ENCODE measurements around the gene TRAPPC10.
A peak's percentile ranks its signal among the peaks of the same experiment; 100 is the strongest.

The TRAPPC10 gene

DNA sequence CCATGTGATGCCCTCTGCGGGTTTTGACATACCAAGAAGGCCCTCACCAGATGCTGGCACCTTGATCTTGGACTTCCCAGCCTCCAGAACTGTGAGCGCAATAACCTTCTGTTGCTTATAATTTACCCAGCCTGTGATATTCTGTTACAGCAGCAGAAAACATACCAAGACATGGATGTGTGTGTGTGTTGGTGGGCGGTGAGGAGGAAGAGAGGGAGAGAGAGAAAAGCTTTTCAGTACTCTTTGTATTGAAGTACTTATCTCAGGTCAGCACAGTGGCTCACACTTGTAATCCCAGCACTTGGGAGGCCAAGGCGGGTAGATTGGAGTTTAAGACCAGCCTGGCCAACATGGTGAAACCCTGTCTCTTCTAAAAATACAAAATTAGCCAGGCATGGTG, 23.1 kb downstream of the TRAPPC10 start:
- H3K4me3 Mint-ChIP-seq: no peak overlapping the region
- peaks cover 14% of the 10 kb centered on the region for H3K4me1 Mint-ChIP-seq
- no peaks in the 10 kb centered on the region for H3K9me3 Mint-ChIP-seq
- no peak overlapping the region for H3K27ac Mint-ChIP-seq
- no peak for ATAC-seq
- no peaks in the 10 kb centered on the region for H3K27me3 Mint-ChIP-seq
- no peak for DNase-seq

GRCh38 chr21:44038063-44038462, 26.0 kb downstream of the TRAPPC10 start:
- no peak for ATAC-seq
- Mint-ChIP-seq H3K27ac (peak overlapping the region in 1 of 2 donors; percentile 52), H3K4me3 (no peak overlapping the region), H3K4me1 (no peaks in the 10 kb centered on the region), H3K27me3 (no peaks in the 10 kb centered on the region), H3K9me3 (no peaks in the 10 kb centered on the region)
- DNase-seq: no peak

GRCh38 chr21:44039828-44040227, 27.7 kb downstream of the TRAPPC10 start:
- no peak for DNase-seq
- Mint-ChIP-seq H3K27me3 (no peaks in the 10 kb centered on the region), H3K4me1 (peaks cover 7% of the 10 kb centered on the region), H3K9me3 (no peaks in the 10 kb centered on the region), H3K27ac (no peak overlapping the region), H3K4me3 (no peak overlapping the region)
- no peak for ATAC-seq

GRCh38 chr21:44043613-44044012, 31.5 kb downstream of the TRAPPC10 start:
- ATAC-seq (no peak), DNase-seq (no peak)
- H3K9me3 Mint-ChIP-seq: no peaks in the 10 kb centered on the region
- no peak overlapping the region for H3K4me3 Mint-ChIP-seq
- no peaks in the 10 kb centered on the region for H3K27me3 Mint-ChIP-seq
- peaks cover 7% of the 10 kb centered on the region for H3K4me1 Mint-ChIP-seq
- H3K27ac Mint-ChIP-seq: peak overlapping the region in 1 of 2 donors; percentile 83

DNA sequence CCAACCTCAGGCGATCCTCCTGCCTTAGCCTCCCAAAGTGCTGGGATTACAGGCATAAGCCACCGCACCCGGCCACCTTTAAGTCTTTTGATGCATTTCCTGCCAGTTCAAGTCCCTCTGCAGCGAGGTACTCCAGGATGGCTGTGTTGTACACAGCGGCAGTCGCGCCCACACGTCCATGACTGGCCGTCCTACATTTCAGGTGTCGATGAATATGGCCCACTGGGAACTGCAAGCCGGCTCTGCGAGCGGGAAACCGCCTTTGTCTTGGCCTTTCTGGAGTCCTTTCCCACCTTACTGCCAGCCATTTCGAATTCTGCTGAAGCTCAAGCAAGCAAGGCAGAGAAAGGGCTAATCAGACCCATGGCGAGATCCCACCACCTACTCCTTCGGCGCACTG, 34.6 kb downstream of the TRAPPC10 start:
- ATAC-seq: no peak
- H3K9me3 Mint-ChIP-seq: no peaks in the 10 kb centered on the region
- peaks cover 19% of the 10 kb centered on the region for H3K4me1 Mint-ChIP-seq
- H3K27ac Mint-ChIP-seq: no peak overlapping the region
- no peaks in the 10 kb centered on the region for H3K27me3 Mint-ChIP-seq
- DNase-seq: no peak
- no peak overlapping the region for H3K4me3 Mint-ChIP-seq

DNA sequence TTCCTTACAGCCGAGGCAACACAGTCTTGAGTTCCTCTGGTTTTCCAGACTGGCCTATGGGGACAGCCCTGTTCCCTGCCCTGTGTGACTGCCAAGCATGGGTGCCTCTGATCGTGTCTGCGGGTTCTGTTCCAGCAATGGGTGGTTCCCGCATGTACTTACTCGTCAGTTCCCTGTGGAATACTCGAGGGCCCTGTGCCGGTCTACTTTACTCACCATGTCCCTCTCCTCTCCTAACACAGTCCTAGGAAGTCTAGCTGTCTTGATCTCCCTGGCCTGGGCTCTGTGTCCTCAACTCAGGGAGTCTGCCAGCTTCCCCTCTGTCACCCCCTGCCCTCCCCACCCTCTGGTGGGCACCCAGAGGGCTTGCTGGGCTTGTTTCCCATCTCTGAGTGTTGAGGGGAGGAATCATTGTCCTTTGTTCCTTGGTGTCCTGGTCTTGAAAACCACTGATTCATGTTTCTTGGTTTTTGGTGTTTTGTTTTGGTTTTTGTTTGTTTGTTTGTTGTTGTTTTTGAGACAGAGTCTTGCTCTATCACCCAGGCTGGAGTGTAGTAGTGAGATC, 36.0 kb downstream of the TRAPPC10 start:
- Mint-ChIP-seq H3K4me3 (no peak overlapping the region), H3K27me3 (no peaks in the 10 kb centered on the region), H3K4me1 (peaks cover 19% of the 10 kb centered on the region), H3K9me3 (no peaks in the 10 kb centered on the region), H3K27ac (peak overlapping the region in 1 of 2 donors; percentile 91)
- ATAC-seq (no peak), DNase-seq (no peak)

DNA sequence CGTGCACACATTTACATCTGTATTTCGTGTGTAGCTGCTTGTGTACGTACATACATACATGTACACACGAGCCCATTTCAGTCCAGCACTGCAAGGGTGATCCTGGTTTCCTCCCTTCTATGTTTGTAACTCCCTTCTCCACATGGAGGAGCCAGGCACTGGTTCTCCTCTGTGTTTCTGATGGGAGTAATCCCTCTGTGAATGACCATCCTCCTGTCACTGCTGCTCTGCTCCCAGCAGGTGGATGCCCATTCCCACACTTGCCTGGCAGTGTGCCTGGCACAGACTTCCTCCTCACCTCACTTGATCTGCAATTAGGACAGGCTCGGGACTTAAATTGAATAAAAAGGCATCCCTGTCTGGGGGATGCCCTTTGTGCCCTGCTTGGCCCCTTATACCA, 37.1 kb downstream of the TRAPPC10 start:
- DNase-seq (no peak), ATAC-seq (no peak)
- Mint-ChIP-seq H3K4me1 (peaks cover 12% of the 10 kb centered on the region), H3K27ac (peak overlapping the region in 1 of 2 donors; percentile 95), H3K4me3 (no peak overlapping the region), H3K9me3 (no peaks in the 10 kb centered on the region), H3K27me3 (no peaks in the 10 kb centered on the region)

GRCh38 chr21:44049606-44050005, 37.5 kb downstream of the TRAPPC10 start:
- Mint-ChIP-seq H3K4me1 (peaks cover 12% of the 10 kb centered on the region), H3K27me3 (no peaks in the 10 kb centered on the region), H3K4me3 (no peak overlapping the region), H3K9me3 (no peaks in the 10 kb centered on the region), H3K27ac (peak overlapping the region in 1 of 2 donors; percentile 95)
- DNase-seq (no peak), ATAC-seq (no peak)

DNA sequence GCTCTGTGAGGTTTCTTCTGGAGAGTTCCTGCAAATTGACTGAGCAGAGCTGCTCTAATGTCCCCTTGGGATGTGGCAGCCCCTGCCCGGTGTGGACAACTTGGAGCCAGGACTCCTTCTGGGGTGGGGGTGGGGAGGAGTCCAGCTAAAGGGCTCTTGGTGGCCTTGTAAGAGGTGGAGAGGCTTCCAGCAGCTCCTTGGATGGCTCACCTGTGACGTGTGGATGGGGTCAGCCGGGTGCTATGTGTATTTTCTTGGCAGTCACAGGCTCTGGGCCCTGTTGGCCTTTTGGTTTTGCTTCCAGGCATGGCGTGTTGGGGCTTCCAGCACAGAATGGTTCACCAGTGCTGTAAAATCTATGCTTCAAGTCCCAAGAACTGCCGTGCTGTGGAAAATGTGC, 38.2 kb downstream of the TRAPPC10 start:
- no peak overlapping the region for H3K4me3 Mint-ChIP-seq
- H3K27ac Mint-ChIP-seq: peak overlapping the region in 1 of 2 donors; percentile 89
- no peak for DNase-seq

DNA sequence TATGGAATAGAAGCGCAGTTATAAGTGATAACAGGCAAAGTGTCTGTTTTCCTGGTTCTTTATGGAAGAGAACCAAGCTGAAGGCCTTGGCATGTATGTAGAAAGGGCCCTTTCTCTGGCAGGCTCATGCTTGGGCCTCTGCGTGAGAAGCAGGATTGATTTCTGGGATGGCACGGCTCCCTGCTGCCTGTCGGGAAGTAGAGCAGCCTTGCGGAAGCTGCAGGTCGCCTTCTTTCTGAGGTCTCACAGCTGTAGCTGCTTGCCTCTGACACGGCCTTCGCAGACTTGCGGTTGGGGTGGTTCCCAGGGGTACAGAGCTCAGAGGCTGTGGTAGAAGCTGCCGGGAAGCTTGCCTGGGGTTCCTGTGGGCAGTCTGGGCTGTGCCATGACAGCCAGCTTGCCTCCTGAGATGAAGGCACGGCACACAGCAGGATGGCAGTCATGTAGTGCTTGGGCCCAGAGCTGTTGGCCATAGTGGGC, 39.4 kb downstream of the TRAPPC10 start:
- H3K27me3 Mint-ChIP-seq: no peaks in the 10 kb centered on the region
- peaks cover 12% of the 10 kb centered on the region for H3K4me1 Mint-ChIP-seq
- no peak overlapping the region for H3K4me3 Mint-ChIP-seq
- no peaks in the 10 kb centered on the region for H3K9me3 Mint-ChIP-seq
- DNase-seq: no peak
- no peak for ATAC-seq
- H3K27ac Mint-ChIP-seq: peak overlapping the region in 1 of 2 donors; percentile 74

More for the DNA sequence above, 38.2 kb downstream of the TRAPPC10 start:
- no peak for ATAC-seq
- Mint-ChIP-seq H3K27me3 (no peaks in the 10 kb centered on the region), H3K9me3 (no peaks in the 10 kb centered on the region), H3K4me1 (peaks cover 12% of the 10 kb centered on the region)

- DNase-seq (no peak), ATAC-seq (no peak)
- Mint-ChIP-seq H3K9me3 (no peaks in the 10 kb centered on the region), H3K4me1 (peaks cover 12% of the 10 kb centered on the region), H3K4me3 (no peak overlapping the region), H3K27me3 (no peaks in the 10 kb centered on the region), H3K27ac (peak overlapping the region in 1 of 2 donors; percentile 64)
Measured at GRCh38 chr21:44052071-44052829, 40.1 kb downstream of the TRAPPC10 start.

DNA sequence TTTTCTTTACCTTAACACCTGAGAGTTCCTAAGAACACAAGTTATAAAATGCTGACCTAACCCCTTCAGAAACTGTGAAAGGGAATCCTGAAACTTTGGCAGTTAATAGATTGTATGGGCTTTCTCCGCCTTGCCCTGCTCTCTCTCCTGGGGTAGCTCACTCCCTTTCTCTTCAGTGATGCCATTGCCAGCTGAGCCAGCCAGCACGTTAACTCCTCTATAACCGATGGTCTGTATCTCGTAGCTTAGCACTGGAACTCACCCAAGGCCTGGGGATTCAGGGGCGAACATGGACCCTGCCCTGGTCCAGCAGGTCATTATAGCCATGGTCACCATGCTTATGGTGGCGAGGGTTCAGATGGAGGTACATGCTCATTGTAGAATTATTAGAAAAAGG, 40.7 kb downstream of the TRAPPC10 start:
- DNase-seq (no peak), ATAC-seq (no peak)
- no peak overlapping the region for H3K4me3 Mint-ChIP-seq
- peaks cover 16% of the 10 kb centered on the region for H3K4me1 Mint-ChIP-seq
- H3K27ac Mint-ChIP-seq: no peak overlapping the region
- no peaks in the 10 kb centered on the region for H3K27me3 Mint-ChIP-seq
- no peaks in the 10 kb centered on the region for H3K9me3 Mint-ChIP-seq

- Mint-ChIP-seq H3K27me3 (no peaks in the 10 kb centered on the region), H3K9me3 (no peaks in the 10 kb centered on the region), H3K4me3 (no peak overlapping the region), H3K27ac (peak overlapping the region; percentile 1 to 9), H3K4me1 (peaks cover 24% of the 10 kb centered on the region)
- ATAC-seq: no peak
- no peak for DNase-seq
Measured at GRCh38 chr21:44053567-44053966, 41.5 kb downstream of the TRAPPC10 start.

DNA sequence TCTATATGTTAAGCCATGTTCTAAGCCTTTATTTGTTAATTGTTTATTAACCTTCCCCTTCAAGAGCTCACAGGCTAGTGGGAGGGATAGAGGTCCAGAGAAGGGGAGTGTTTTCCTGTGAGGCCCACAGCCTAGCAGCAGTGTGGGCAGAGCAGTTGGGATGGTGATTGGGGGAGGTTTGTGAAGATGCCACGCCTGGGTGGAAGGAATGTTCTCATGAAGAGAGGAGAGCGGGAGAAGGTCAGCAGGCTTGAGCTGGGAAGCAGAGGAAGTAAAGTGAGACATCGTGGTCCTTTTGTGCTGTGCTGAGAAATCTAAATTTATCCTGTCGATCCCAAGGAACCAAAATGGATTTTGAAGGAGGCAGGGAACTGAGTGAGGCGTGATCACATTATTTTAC, 42.6 kb downstream of the TRAPPC10 start:
- Mint-ChIP-seq H3K9me3 (no peaks in the 10 kb centered on the region), H3K27me3 (no peaks in the 10 kb centered on the region), H3K27ac (peak overlapping the region; percentile 22 to 58), H3K4me1 (peaks cover 17% of the 10 kb centered on the region), H3K4me3 (no peak overlapping the region)
- ATAC-seq (no peak), DNase-seq (no peak)

DNA sequence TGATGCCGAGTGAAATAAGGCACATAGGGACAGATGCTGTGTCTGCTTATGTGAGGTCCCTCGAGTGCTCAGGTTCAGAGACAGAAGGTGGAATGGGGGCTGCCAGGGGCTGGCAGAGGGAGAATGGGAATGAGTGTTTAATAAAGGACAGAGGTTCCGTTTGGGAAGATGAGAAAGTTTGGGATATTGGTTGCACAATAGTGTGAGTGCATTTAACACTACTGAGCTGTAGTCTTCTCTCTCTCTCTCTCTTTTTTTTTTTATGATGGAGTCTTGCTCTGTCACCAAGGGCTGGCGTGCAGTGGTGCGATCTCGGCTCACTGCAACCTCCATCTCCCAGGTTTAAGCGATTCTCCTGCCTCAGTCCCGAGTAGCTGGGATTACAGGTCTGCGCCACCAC, 44.9 kb downstream of the TRAPPC10 start:
- DNase-seq (no peak), ATAC-seq (no peak)
- H3K4me1 Mint-ChIP-seq: peaks cover 13% of the 10 kb centered on the region
- peak overlapping the region in 1 of 2 donors; percentile 57 for H3K27ac Mint-ChIP-seq
- H3K9me3 Mint-ChIP-seq: no peaks in the 10 kb centered on the region
- no peak overlapping the region for H3K4me3 Mint-ChIP-seq
- H3K27me3 Mint-ChIP-seq: no peaks in the 10 kb centered on the region

- peaks cover 15% of the 10 kb centered on the region for H3K4me1 Mint-ChIP-seq
- ATAC-seq: peak; percentile 53
- H3K4me3 Mint-ChIP-seq: peak overlapping the region in 1 of 2 donors; percentile 13
- H3K27ac Mint-ChIP-seq: peak overlapping the region; percentile 37 to 76
- no peaks in the 10 kb centered on the region for H3K9me3 Mint-ChIP-seq
- no peak for DNase-seq
- H3K27me3 Mint-ChIP-seq: no peaks in the 10 kb centered on the region
Measured at GRCh38 chr21:44057960-44058651, 46.0 kb downstream of the TRAPPC10 start.
